H9 (cell line): Measurements from ENCODE around the gene MAN1B1. TPM values are rescaled to one million over a fixed set of nuclear protein-coding genes. Genes with fewer than 3 reads are reported as not detected.

Experiments used
- DNase-seq: peaks from one replicate; pipeline ENCODE4 v3.0.0-alpha.2; 2017
- H2AFZ ChIP-seq: one replicate; pipeline ENCODE4 v1.6.1; 2013; ENCODE audit warnings: mild to moderate bottlenecking, low read length, control low read depth, moderate library complexity
- H2AK5ac ChIP-seq: 2 replicates; pipeline ENCODE4 v1.6.1; 2013; ENCODE audit warnings: low read length, control low read depth, mixed read lengths; ENCODE audit not compliant: insufficient read length
- H2BK120ac ChIP-seq: one replicate; pipeline ENCODE4 v1.6.1; 2013; ENCODE audit warnings: low read depth, mild to moderate bottlenecking, low read length, control low read depth, inconsistent platforms; ENCODE audit not compliant: poor library complexity, severe bottlenecking
- H2BK12ac ChIP-seq: 2 replicates; pipeline ENCODE4 v1.6.1; 2013; ENCODE audit warnings: low read length, control low read depth, mixed read lengths, low read depth; ENCODE audit not compliant: insufficient read length
- H2BK15ac ChIP-seq: 2 replicates; pipeline ENCODE4 v1.6.1; 2013; ENCODE audit warnings: low read depth, low read length, control low read depth
- H2BK20ac ChIP-seq: one replicate; pipeline ENCODE4 v1.6.1; 2013; ENCODE audit warnings: low read depth, mild to moderate bottlenecking, low read length, control low read depth, inconsistent platforms; ENCODE audit not compliant: poor library complexity, severe bottlenecking
- H2BK5ac ChIP-seq: 2 replicates; pipeline ENCODE4 v1.6.1; 2013; ENCODE audit warnings: low read length, control low read depth, mixed read lengths; ENCODE audit not compliant: insufficient read length
- H3K14ac ChIP-seq: 2 replicates; pipeline ENCODE4 v1.6.1; 2013; ENCODE audit warnings: low read length, control low read depth; ENCODE audit not compliant: insufficient read depth
- H3K18ac ChIP-seq: 2 replicates; pipeline ENCODE4 v1.6.1; 2013; ENCODE audit warnings: low read depth, mild to moderate bottlenecking, mixed read lengths, low read length, control low read depth; ENCODE audit not compliant: insufficient read length
- H3K23ac ChIP-seq: 2 replicates; pipeline ENCODE4 v1.6.1; 2013; ENCODE audit warnings: low read length, control low read depth, mixed read lengths, low read depth; ENCODE audit not compliant: insufficient read length
- H3K23me2 ChIP-seq: 2 replicates; pipeline ENCODE4 v1.6.1; 2013; ENCODE audit warnings: low read depth, mild to moderate bottlenecking, mixed read lengths, low read length, control low read depth; ENCODE audit not compliant: insufficient read length, poor library complexity, severe bottlenecking
- H3K27ac ChIP-seq: 2 replicates; pipeline ENCODE4 v1.5.1; 2013; ENCODE audit warnings: low read length, control low read depth, mixed read lengths, low read depth; ENCODE audit not compliant: insufficient read length
- H3K27me3 ChIP-seq: 2 replicates; pipeline ENCODE4 v1.6.1; 2013; ENCODE audit warnings: low read length, control low read depth, inconsistent platforms; ENCODE audit not compliant: insufficient read depth
- H3K4ac ChIP-seq: 2 replicates; pipeline ENCODE4 v1.6.1; 2013; ENCODE audit warnings: low read depth, mild to moderate bottlenecking, control low read depth, inconsistent platforms, low read length, moderate library complexity
- H3K4me1 ChIP-seq: 2 replicates; pipeline ENCODE4 v1.6.1; 2013; ENCODE audit warnings: low read length, control low read depth, inconsistent platforms; ENCODE audit not compliant: insufficient read depth
- H3K4me2 ChIP-seq: 2 replicates; pipeline ENCODE4 v1.6.1; 2013; ENCODE audit warnings: low read length, control low read depth, mixed read lengths; ENCODE audit not compliant: insufficient read length, insufficient read depth
- H3K56ac ChIP-seq: 2 replicates; pipeline ENCODE4 v1.6.1; 2013; ENCODE audit warnings: low read depth, mild to moderate bottlenecking, mixed read lengths, low read length, control low read depth; ENCODE audit not compliant: insufficient read length
- H3K79me1 ChIP-seq: 2 replicates; pipeline ENCODE4 v1.6.1; 2013; ENCODE audit warnings: low read depth, mild to moderate bottlenecking, moderate library complexity, low read length, control low read depth, inconsistent platforms; ENCODE audit not compliant: insufficient read depth, poor library complexity, severe bottlenecking
- H3K79me2 ChIP-seq: 2 replicates; pipeline ENCODE4 v1.6.1; 2013; ENCODE audit warnings: low read length, control low read depth, inconsistent platforms; ENCODE audit not compliant: insufficient read depth
- H3K9ac ChIP-seq: 2 replicates; pipeline ENCODE4 v1.6.1; 2013; ENCODE audit warnings: low read length, control low read depth, mixed read lengths; ENCODE audit not compliant: insufficient read length; ENCODE audit errors: extremely low read depth
- H3K9me3 ChIP-seq: one replicate; pipeline ENCODE4 v1.6.1; 2013; ENCODE audit warnings: low read depth, low read length, inconsistent platforms; ENCODE audit not compliant: control insufficient read depth
- H3T11ph ChIP-seq: one replicate; pipeline ENCODE4 v1.6.1; 2013; ENCODE audit warnings: mild to moderate bottlenecking, low read length, control low read depth, inconsistent platforms
- H4K20me1 ChIP-seq: one replicate; pipeline ENCODE4 v1.6.1; 2013; ENCODE audit not compliant: control insufficient read depth, insufficient read length, insufficient read depth
- H4K5ac ChIP-seq: 2 replicates; pipeline ENCODE4 v1.6.1; 2013; ENCODE audit warnings: low read depth, mild to moderate bottlenecking, mixed read lengths, low read length, control low read depth; ENCODE audit not compliant: insufficient read length
- H4K8ac ChIP-seq: replicated peaks from 2 replicates; pipeline ENCODE4 v1.6.1; 2013; ENCODE audit warnings: low read length, control low read depth, mixed read lengths, low read depth; ENCODE audit not compliant: insufficient read length
- H4K91ac ChIP-seq: 2 replicates; pipeline ENCODE4 v1.6.1; 2013; ENCODE audit warnings: low read depth, mild to moderate bottlenecking, moderate library complexity, mixed read lengths, low read length, control low read depth; ENCODE audit not compliant: insufficient read length
- H3K27ac Mint-ChIP-seq, 3 experiments: 2 replicates in 2 of 3; 3 replicates in 1 of 3; pipeline ENCODE4 v1.8.0; 2020 to 2021; ENCODE audit warnings: mixed read lengths in 3 of 3, mild to moderate bottlenecking in 1 of 3, moderate library complexity in 1 of 3
- H3K27me3 Mint-ChIP-seq: 2 replicates; pipeline ENCODE4 v1.8.0; 2021; ENCODE audit warnings: low read depth, mild to moderate bottlenecking, moderate library complexity, mixed read lengths
- H3K36me3 Mint-ChIP-seq, 3 experiments: 2 replicates in 2 of 3; 3 replicates in 1 of 3; pipeline ENCODE4 v1.8.0; 2020 to 2021; ENCODE audit warnings: low read depth in 3 of 3, mixed read lengths in 3 of 3; ENCODE audit not compliant: insufficient read depth in 1 of 3
- H3K4me1 Mint-ChIP-seq, 2 experiments: 2 replicates each; pipeline ENCODE4 v1.8.0; 2020; ENCODE audit warnings: mixed read lengths in 2 of 2
- H3K4me3 Mint-ChIP-seq, 2 experiments: 2 replicates in 1 of 2; 3 replicates in 1 of 2; pipeline ENCODE4 v1.8.0; 2020 to 2021; ENCODE audit warnings: mild to moderate bottlenecking in 2 of 2, mixed read lengths in 2 of 2, moderate library complexity in 1 of 2
- H3K9me3 Mint-ChIP-seq, 2 experiments: 2 replicates in 1 of 2; 3 replicates in 1 of 2; pipeline ENCODE4 v1.8.0; 2020; ENCODE audit warnings: mild to moderate bottlenecking in 2 of 2, mixed read lengths in 2 of 2, moderate library complexity in 1 of 2
- CTCF ChIP-seq: fragments of 200-600 bp; sonication (generic); conservative IDR thresholded peaks from 3 replicates; pipeline ENCODE4 v1.8.0; 2021; ENCODE audit warnings: antibody characterized with exemption, mild to moderate bottlenecking
- WGBS: extraction: QIAGEN DNeasy Blood & Tissue Kit; methylation state at CpG from one replicate; pipeline ENCODE4 v1.1.7; 2013; ENCODE audit warnings: missing lambda C conversion rate, low lambda C conversion rate, mixed read lengths; ENCODE audit not compliant: insufficient read length; ENCODE audit errors: extremely low coverage; 5-methylcytosine and 5-hydroxymethylcytosine counted together
- total RNA-seq: library from RNA; stranded (reverse); gene quantifications from 2 replicates; pipeline ENCODE4 v1.2.1, GENCODE V29; 2021

MAN1B1 gene
- total RNA-seq, 1 experiment from 2014 or later, result 34.9 TPM

GRCh38 chr9:137077758-137078693 is 8.8 kb upstream of the MAN1B1 start:
- no peak overlapping the region for H2AK5ac ChIP-seq
- no peak overlapping the region for H2BK120ac ChIP-seq
- no CpG with 5 or more reads among the region's 76 CpGs for WGBS
- peak overlapping the region; percentile 77 for H3K4me2 ChIP-seq
- H3K79me1 ChIP-seq, result no peaks in the 10 kb centered on the region
- Mint-ChIP-seq H3K4me3 (peak overlapping the region; percentile 60 to 76), H3K36me3 (no peaks in the 10 kb centered on the region; a peak in 1 of 7 replicates), H3K9me3 (no peaks in the 10 kb centered on the region; a peak in 1 of 5 replicates), H3K4me1 (peaks cover 11 to 22% of the 10 kb centered on the region in 2 experiments), H3K27me3 (peaks cover 47% of the 10 kb centered on the region), H3K27ac (no peak overlapping the region)
- peaks cover 7% of the 10 kb centered on the region; the same call in 1 of the 2 replicates for H3K27me3 ChIP-seq
- H3K4me1 ChIP-seq, result peaks cover 3% of the 10 kb centered on the region; the same call in 1 of the 2 replicates
- no peak overlapping the region for H3K14ac ChIP-seq
- no peak overlapping the region for H3K23ac ChIP-seq
- H4K91ac ChIP-seq, result no peak overlapping the region
- no peak overlapping the region for H3K18ac ChIP-seq
- H2BK5ac ChIP-seq, result no peak overlapping the region
- no peak for TF ChIP-seq CTCF
- no peak overlapping the region for H4K8ac ChIP-seq
- H3K4ac ChIP-seq, result no peak overlapping the region
- H2BK15ac ChIP-seq, result no peak overlapping the region
- no peak overlapping the region for H3T11ph ChIP-seq
- H3K23me2 ChIP-seq, result peaks cover 17% of the 10 kb centered on the region
- H3K79me2 ChIP-seq, result no peaks in the 10 kb centered on the region
- H2AFZ ChIP-seq, result no peak overlapping the region
- no peak overlapping the region for H3K9ac ChIP-seq
- DNase-seq, result no peak
- peaks cover 3% of the 10 kb centered on the region for H4K20me1 ChIP-seq
- H2BK20ac ChIP-seq, result no peak overlapping the region
- H3K27ac ChIP-seq, result no peak overlapping the region
- no peak overlapping the region for H4K5ac ChIP-seq
- H3K56ac ChIP-seq, result no peak overlapping the region
- no peak overlapping the region for H2BK12ac ChIP-seq
- no peaks in the 10 kb centered on the region for H3K9me3 ChIP-seq
